HUDEP-2 (cell line): ENCODE results near the gene GRID1.
A peak's percentile ranks its signal among the peaks of the same experiment; 100 is the strongest.
"Not testable (repeated sequence)": the region's sequence is repeated elsewhere in the genome, so short reads cannot be mapped to it uniquely, and the experiment has no call there.

ENCODE experiments used
- DNase-seq, 76 experiments: peaks; one replicate each; lab custom pipeline; 2025; ENCODE audit not compliant: unreplicated experiment in 76 of 76; lab: John Stamatoyannopoulos, UW

The GRID1 gene

DNA sequence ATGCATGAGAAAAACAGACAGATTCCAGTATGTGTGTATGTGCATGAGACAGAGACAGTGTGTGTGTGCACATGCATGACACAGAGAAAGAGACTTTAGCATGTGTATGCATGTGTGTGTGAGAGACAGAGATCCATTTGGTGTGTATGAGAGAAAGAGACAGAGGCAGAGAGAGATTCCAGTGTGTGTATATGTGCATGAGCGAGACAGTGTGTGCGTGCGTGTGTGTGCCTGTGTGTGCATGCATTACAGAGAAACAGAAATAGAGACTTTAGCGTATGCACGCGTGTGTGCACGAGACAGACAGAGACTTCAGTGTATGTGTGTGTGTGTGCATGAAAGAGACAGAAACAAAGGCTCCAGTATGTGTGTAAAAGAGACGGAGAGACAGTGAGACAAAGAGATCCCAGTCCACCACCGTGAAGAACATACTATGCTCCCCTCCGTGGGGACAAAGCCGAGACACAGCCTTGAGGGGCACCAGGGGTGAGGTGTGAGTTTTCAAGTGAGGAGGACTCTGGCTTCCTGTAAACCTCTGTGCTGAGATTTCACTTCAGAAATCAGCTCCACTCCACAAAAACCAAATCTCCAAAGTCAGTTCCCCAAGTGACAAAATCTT, 188.9 kb downstream of the GRID1 start:
- DNase-seq = no peak

- no peak for DNase-seq
Measured at GRCh38 chr10:86176850-86177536, 189.6 kb downstream of the GRID1 start.

DNA sequence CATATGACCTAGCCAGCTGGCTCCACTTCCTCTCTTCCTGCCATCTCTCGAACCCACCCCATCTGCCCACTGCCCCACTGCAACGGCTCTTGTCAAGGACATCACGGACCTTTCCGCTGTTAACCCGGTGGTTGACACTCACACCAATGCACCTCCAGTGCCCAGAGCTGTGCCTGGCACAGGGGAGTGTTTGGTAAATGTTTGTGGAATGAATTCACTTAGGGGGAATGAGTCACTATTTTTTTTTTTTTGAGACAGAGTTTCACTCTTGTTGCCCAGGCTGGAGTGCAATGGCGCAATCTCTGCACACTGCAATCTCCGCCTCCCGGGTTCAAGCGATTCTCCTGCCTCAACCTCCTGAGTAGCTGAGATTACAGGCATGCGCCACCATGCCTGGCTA, 191.1 kb downstream of the GRID1 start:
- DNase-seq = not testable (repeated sequence)

GRCh38 chr10:86172301-86172700, 194.3 kb downstream of the GRID1 start:
- DNase-seq = no peak

- DNase-seq = no peak
Measured at GRCh38 chr10:86170255-86171108, 196.1 kb downstream of the GRID1 start.

- DNase-seq = no peak
Measured at GRCh38 chr10:86169506-86170254, 196.9 kb downstream of the GRID1 start.

- no peak for DNase-seq
Measured at GRCh38 chr10:86169066-86169465, 197.5 kb downstream of the GRID1 start.

DNA sequence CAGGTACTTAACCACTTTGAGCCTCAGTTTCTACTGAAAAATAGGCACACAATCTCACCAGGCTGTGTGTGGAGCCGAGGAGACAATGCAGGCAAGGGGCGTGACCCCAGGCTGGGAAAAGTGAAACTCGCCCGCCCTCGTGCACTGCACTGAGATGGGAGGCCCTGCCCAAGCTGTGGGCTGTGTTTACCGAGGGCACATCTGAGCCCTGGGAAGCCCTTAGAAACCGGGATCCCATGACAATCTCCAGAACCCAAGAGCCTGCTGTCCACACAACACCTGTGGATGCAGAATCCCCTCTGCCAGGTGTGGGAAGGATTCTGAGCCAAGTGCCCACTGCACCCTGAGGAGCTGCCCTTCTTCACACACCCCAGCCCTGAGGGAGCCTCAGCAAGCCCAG, 198.3 kb downstream of the GRID1 start:
- DNase-seq = no peak

- no peak for DNase-seq
Measured at GRCh38 chr10:86167762-86168128, 198.8 kb downstream of the GRID1 start.

DNA sequence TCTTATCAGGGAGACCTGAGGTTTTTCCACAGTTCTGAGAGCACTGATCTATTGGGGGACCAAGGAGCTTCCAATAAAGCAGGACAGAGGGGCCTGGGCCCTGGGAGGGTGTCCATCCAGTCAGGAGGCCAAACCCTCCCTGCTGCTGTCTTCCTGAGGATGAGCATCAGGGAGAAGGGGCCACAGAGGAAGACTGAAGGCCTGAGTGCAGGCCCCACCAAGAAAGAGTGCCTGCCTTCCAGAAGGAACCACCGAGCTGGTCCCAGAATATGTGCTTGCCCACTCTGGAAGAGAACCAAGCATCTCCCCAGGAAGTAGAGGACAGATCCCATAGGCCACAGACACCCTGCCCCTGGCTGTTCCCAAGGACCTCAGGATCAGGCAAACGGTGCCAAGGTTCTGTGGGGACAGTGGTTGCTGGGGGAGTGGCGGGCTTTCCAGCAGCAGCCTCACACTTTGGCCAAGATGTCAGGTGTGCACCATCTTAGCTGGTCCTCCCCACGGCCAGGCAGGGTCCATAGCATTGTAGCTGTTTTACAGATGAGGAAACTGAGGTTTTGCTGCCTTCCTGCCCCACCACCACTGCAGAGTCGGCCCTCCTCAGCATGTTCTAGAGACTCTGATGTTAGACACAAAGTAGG, 199.4 kb downstream of the GRID1 start:
- DNase-seq = no peak

DNA sequence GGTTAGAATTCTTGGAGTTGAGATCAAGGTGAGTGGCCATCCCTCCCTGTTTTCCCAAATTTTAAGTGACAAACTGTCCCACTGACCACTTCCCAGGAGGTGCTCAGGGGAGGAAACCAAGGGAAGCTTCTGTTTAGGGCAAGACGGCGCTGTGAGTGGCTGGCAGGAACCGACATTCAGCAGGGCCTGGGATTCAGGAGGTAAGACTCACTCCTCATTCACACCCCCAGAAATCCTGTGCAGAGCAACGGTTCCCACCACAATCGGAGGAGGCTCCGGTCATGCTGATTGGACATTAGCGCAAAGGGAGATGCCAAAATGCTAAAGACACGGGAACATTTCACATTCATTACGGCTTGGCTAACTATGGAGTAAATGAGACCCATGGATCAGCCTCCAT, 200.9 kb downstream of the GRID1 start:
- DNase-seq = no peak

GRCh38 chr10:86164960-86165630, 201.5 kb downstream of the GRID1 start:
- DNase-seq = no peak

- DNase-seq = no peak
Measured at GRCh38 chr10:86164174-86164774, 202.3 kb downstream of the GRID1 start.

- DNase-seq = peak in 1 of 76 experiments; percentile 11
Measured at GRCh38 chr10:86163522-86164173, 202.9 kb downstream of the GRID1 start.

DNA sequence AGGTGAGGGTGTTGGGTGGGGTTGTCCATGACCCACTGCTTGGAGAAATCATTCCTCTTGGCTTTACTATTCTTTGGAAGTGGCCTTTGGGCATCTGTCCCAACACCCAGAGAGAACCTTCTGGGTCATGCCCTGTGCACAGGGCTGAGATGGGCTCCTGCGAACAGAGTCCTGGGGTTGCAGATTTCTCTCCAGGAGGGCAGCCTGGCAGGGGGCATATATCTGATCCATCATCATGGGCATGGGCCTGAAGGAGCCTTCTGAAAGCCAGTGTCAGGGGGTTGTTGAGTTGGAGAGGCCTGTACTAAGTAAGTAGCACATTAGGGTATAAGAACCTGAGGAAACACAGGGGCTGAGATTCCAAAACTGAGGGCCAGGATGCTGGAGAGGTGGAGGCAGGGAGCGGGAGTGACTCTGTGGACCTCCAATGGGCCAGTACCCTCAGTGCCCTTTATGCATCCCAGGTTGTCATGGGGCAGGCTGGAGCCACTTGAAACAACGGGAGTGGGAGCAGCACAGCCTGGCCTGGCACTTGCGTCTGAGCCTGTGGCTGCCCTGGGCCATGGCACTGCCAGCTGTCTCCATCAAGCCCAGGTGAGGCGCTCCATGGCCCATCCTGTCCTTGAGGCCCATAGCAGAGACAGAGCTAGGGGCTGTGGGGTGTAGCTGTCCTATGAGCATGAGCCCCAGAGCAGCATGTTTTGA, 203.7 kb downstream of the GRID1 start:
- no peak for DNase-seq

DNA sequence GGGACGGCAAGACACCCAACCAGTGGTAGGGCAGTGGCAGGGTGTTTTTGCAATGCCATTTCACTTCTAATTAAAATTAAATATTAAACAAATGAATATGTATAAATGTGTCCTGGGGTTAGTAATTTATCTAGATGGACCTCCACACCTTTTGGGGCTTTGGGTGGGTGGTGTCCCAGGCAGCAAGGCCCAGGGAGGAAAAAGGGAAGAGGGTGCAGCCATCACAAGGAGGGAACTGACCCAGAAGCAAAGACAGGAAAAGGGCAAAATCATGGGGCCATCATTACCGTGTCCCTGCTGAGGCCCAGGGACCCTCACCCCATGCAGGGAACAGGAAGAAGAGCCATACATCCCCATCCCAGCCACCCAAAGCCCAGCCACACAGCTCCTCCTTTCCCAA, 204.6 kb downstream of the GRID1 start:
- DNase-seq = no peak

DNA sequence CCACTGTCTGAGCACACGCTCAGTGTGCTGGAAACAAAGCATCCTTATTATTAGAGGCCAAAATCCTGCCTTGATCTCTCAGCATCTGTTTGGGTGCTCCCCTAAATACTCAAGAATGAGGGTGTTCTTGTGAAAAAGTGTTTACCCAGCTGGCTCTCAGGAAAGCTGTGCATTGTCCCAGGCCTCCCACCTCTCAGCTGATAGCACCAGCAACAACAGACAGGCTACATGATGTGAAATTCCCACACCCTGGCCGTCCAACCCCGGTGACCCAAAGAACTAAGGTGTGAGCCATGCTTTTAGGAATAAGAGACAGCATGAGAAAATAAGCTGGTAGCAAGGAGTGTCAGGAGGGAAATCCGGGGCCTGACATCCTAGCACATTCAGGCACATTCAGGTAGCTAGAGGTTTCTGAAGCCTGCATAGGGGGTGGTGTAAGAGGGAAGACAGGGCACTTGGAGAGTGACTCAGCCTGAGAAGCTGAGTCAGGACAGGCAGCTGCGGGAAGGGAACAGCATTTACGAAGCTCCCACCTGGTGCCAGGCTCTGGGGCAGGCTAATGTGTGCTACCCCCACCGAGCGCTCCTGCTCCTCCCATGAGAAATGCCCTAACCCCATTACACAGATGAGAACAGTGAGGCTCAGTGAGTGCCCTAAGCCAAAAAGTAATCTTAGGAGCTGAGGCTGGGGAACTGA, 205.6 kb downstream of the GRID1 start:
- DNase-seq = no peak

DNA sequence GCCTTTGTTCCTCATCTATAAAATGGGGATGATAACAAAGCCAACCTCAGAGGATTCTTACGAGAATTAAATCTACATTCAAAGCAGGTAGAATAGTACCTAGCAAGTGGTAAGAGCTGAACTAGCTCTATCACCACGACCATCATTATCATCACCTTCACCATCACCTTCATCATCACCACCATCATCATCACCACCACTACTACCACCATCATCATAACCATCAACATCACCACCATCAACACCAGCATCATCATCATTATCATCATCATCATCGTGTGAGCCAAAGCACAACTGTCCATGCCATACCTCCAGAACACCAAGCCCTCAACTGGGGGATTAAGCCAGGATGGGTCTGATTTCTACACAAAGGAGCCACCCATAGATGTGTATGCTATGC, 206.8 kb downstream of the GRID1 start:
- no peak for DNase-seq
